Measurements from ENCODE around the gene GGCT. TPM values are rescaled to one million over a fixed set of nuclear protein-coding genes. Genes with fewer than 3 reads are reported as not detected.

The GGCT gene
- total and polyA plus RNA-seq, 12 donors, result 18.6 to 67.8 (median 41.3) TPM

GRCh38 chr7:30470771-30471170 is 33.9 kb downstream of the GGCT start:
- Histone ChIP-seq H3K4me1 (replicated peaks in 1 of 2) (peaks cover 18 to 75% of the 10 kb centered on the region in 2 donors), H3K4me3 (no peak overlapping the region)
- intact Hi-C loops (cut with DNase I), result no loop called here

GRCh38 chr7:30470163-30470770 is 34.4 kb downstream of the GGCT start:
- DNase-seq, result peak; percentile 53 to 92 (median 86)
- Histone ChIP-seq H3K9me3 (replicated peaks in 1 of 3) (no peaks in the 10 kb centered on the region), H3K4me3 (peak overlapping the region in 1 of 4 donors; percentile 24), H3K36me3 (replicated peaks in 1 of 2) (no peaks in the 10 kb centered on the region), H3K4me1 (replicated peaks in 1 of 2) (peaks cover 18 to 80% of the 10 kb centered on the region in 2 donors), H3K27ac (peak overlapping the region; percentile 17 to 92 (median 57)), H3K27me3 (no peaks in the 10 kb centered on the region)
- intact Hi-C loops (cut with DNase I), result no loop called here
- 21 to 26% (median 23%) methylated on average over 14 of the region's 14 CpGs for whole genome bisulfite sequencing, 4 donors
- no peak for TF ChIP-seq POLR2A (IDR thresholded peaks at IDR 0.05)
- no peak for TF ChIP-seq CTCF (IDR thresholded peaks at IDR 0.05)

More at GRCh38 chr7:30470771-30471170, 33.9 kb downstream of the GGCT start:
- Histone ChIP-seq H3K27ac (peak overlapping the region; percentile 17 to 92 (median 57)), H3K27me3 (no peaks in the 10 kb centered on the region), H3K36me3 (replicated peaks in 1 of 2) (no peaks in the 10 kb centered on the region), H3K9me3 (replicated peaks in 1 of 3) (no peaks in the 10 kb centered on the region)
- no peak for TF ChIP-seq CTCF (IDR thresholded peaks at IDR 0.05)
- no peak for TF ChIP-seq POLR2A (IDR thresholded peaks at IDR 0.05)
- DNase-seq, result peak in 6 of 7 donors; percentile 36 to 77 (median 56)
- WGBS, 4 donors, result 11 to 23% (median 15%) methylated on average over 6 of the region's 6 CpGs

GRCh38 chr7:30469303-30469702 is 35.3 kb downstream of the GGCT start:
- 10 to 38% (median 29%) methylated on average over 5 of the region's 5 CpGs for WGBS, 4 donors
- peak in 6 of 7 donors; percentile 78 to 95 (median 88) for DNase-seq

GRCh38 chr7:30468791-30469190 is 35.8 kb downstream of the GGCT start:
- H3K27ac ChIP-seq, result peak overlapping the region in 4 of 5 donors; percentile 56 to 92 (median 72)
- H3K4me1 ChIP-seq (replicated peaks in 1 of 2), result peaks cover 18 to 86% of the 10 kb centered on the region in 2 donors
- H3K27me3 ChIP-seq, result no peaks in the 10 kb centered on the region
- WGBS, 4 donors, result 71 to 73% (median 72%) methylated on average over 4 of the region's 4 CpGs
- no peaks in the 10 kb centered on the region for H3K9me3 ChIP-seq (replicated peaks in 1 of 3)
- intact Hi-C loops (cut with DNase I), result no loop called here
- DNase-seq, result peak in 2 of 7 donors; percentile 49 to 74
- peak overlapping the region in 1 of 4 donors; percentile 33 for H3K4me3 ChIP-seq
- TF ChIP-seq CTCF (IDR thresholded peaks at IDR 0.05) (no peak), POLR2A (IDR thresholded peaks at IDR 0.05) (no peak)
- no peaks in the 10 kb centered on the region for H3K36me3 ChIP-seq (replicated peaks in 1 of 2)

More at GRCh38 chr7:30469303-30469702, 35.3 kb downstream of the GGCT start:
- no peaks in the 10 kb centered on the region for H3K9me3 ChIP-seq (replicated peaks in 1 of 3)
- H3K4me3 ChIP-seq, result peak overlapping the region in 1 of 4 donors; percentile 33
- intact Hi-C loops (cut with DNase I), result no loop called here
- H3K36me3 ChIP-seq (replicated peaks in 1 of 2), result no peaks in the 10 kb centered on the region
- peaks cover 18 to 86% of the 10 kb centered on the region in 2 donors for H3K4me1 ChIP-seq (replicated peaks in 1 of 2)
- H3K27me3 ChIP-seq, result no peaks in the 10 kb centered on the region
- TF ChIP-seq CTCF (IDR thresholded peaks at IDR 0.05) (peak in 4 of 6 experiments; percentile 30 to 60 (median 44)), POLR2A (IDR thresholded peaks at IDR 0.05) (peak in 1 of 2 donors; percentile 31)
- H3K27ac ChIP-seq, result peak overlapping the region; percentile 17 to 92 (median 57)

Data from adrenal gland (tissue), 12 donors.